Ramos (cell line): ENCODE data around the gene TBC1D14.

Source experiments
- in situ Hi-C: fragments of 300-500 bp; cut with MboI; formaldehyde crosslinking; loops from one replicate; pipeline ENCODE4 v1.14.3; 2022; ENCODE audit warnings: low sequenced_read_pairs; ENCODE audit not compliant: unreplicated experiment

TBC1D14 gene

DNA sequence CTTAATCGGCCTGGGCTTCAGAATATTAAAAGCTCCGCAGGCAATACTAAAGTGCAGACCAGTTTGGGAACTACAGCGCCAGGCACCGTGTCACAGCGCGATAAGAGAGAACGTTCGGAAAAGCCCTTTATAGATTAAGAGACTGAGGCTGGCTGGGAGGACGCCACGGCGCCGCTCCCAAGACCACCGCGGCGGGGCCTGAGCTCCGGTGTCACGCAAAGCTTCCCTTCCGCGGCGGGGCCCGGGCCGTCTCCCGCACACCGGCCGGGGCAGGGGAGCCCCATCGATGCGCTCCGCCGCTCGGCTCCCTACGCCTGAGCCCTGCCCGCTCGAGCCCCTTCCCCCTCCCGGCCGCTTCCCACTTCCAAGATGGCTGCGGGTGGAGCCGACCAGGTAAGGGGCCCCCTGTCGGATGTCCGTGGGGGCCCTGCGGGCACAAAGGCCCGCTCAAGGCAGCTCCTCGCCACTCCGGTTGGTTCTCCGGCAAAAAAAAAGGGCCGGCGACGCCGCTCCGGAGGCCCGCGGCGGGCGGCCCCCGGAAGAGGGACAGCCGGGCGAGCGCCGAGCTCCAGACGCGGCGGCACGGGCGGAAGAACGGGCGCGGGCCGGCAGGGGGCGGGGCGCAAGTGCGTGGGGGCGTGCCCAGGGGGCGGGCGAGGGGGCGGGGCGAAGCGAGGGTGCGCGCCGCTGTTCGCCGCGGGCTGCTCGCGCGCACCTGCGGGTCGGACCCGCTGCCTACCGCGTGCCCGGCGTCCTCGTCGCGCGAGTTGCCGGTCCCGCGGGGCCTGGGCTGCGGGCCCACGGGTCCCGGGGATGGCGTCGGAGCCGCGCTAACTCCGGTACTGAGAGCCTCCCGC lies at the start of gene TBC1D14:
Gene TBC1D14 (plus strand): TSS at position 714 of the 857 bp plus-strand sequence. CDS start 13,564 bp downstream, outside the sequence.
- in situ Hi-C loops: no loop called here

DNA sequence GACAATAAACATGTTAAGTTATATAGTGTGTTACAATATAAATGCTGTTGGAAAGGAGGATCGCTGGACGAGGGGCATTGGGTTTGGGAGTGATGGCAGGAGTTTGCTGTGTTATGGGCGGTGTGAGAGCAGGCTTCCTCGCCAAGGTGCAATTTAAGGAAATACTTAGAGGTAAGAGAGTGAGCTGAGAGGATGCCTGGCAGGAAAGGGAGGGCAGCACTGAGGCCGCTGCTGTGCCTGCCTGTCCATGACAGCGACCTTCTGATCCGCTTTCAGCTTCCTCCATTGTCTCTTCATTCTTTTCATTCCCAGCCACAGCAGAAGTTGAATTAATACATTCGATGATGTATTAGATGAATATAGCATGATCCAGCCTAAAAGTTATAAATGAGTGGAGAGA lies 41.2 kb upstream of the TBC1D14 start:
- in situ Hi-C loops: no loop called here

DNA sequence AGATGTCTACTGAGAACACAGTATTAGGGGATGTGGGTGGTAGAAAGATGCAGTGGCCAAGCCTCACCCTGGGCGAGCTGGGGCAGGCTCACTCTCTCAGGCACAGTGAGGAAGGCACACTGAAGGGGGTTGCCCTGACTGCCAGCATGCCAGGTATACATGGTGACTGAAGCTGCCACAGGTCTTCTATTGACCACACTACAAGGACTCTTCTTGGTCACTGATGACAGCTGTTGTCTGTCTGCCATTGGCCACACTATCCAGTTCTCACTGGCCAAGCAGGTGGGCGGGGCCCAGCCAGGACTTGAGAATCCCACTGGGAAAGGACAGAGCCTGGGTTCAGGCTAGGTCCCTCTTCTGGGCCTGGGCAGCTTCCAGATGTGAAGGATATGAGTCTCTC lies 39.7 kb upstream of the TBC1D14 start:
- in situ Hi-C loops: no loop called here

GRCh38 chr4:6873291-6873690 lies 36.3 kb upstream of the TBC1D14 start:
- in situ Hi-C loops: no loop called here

- in situ Hi-C loops: no loop called here
These were observed 35.7 kb upstream of the TBC1D14 start for GRCh38 chr4:6873792-6874461.

- in situ Hi-C loops: loop anchor here (5.0 kb wide), 1 partner anchor 153 kb away; no protein-coding TSS in a partner anchor
These were observed 34.6 kb upstream of the TBC1D14 start for GRCh38 chr4:6874981-6875380.

DNA sequence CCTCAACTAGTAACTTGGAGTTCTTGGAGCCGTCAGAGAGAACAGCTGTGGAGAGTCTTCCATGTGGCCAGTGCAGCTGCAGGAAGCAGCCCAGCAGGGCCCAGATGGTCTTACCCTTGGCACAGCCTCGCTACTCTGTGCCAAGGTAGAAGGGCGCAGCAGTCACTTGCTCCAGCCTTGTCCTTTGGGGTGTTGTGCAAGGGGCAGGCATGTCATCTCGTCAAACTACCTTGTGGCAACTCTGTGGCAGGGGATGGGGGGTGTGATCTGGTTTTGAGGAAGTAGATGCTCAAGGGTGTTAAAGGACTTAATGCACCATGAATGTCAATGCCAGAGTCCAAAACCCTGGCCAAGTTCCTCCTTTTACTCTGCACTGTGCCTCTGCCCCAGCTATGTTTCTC lies 34.2 kb upstream of the TBC1D14 start:
- in situ Hi-C loops: loop anchor here (5.0 kb wide), 1 partner anchor 153 kb away; no protein-coding TSS in a partner anchor

DNA sequence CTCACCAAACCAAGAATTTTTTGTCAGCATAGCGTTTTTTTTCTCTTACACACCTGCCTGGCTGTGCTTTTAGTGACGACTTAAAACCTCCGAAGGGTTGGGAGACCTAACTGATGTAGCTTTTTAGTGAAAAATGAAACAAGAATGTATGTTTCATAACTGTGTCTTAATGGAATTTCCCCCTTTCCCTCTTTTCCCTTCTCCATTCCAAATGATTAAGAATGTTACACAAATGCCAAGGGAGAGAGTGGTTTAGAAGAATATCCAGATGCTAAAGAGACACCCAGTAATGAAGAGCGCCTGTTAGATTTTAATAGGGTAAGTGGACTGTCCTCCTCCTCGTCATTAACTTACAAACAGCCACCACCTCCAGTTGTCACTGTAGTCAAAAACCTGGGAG lies 33.2 kb upstream of the TBC1D14 start:
- in situ Hi-C loops: loop anchor here (5.0 kb wide), 1 partner anchor 154 kb away; no protein-coding TSS in a partner anchor

DNA sequence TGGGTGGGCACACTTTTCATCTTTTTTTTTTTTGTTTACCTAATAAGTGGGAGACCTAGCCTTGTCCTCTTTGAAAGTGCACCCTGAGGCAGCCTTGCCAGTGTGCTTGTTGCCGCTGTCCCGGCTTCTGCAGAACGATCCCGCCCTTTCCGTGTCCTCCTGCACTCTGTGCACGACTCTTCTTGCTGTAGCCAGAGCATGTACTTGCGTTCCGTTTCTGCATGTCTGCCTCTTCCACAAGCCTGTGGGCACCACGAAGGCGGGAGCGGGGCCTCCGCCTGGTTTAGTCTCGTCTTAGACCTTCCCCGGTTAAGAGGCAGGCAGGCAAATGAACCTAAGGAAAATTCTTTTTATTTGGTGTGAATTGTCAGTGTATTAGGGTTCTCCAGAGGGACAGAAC lies 32.6 kb upstream of the TBC1D14 start:
- in situ Hi-C loops: loop anchor here (5.0 kb wide), 1 partner anchor 155 kb away; no protein-coding TSS in a partner anchor

- in situ Hi-C loops: loop anchor here (5.0 kb wide), 1 partner anchor 156 kb away; no protein-coding TSS in a partner anchor
These were observed 31.1 kb upstream of the TBC1D14 start for GRCh38 chr4:6878451-6879059.

DNA sequence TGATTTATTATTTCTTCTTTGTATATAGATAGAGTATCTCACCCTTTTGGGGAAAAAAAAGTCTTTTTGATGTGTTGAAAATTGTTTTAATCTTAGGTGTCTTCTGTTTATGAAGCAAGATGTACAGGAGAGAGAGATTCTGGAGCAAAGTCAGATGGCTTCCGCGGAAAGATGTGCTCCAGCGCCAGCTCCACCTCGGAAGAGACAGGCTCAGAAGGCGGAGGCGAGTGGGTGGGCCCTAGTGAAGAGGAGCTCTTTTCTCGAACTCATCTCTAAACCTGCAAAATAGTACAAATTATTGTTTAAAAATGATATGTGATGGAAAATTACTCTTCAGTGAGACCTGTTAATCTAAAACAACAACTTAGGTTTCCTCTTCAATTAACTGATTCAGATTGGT lies 28.9 kb upstream of the TBC1D14 start:
- in situ Hi-C loops: no loop called here

DNA sequence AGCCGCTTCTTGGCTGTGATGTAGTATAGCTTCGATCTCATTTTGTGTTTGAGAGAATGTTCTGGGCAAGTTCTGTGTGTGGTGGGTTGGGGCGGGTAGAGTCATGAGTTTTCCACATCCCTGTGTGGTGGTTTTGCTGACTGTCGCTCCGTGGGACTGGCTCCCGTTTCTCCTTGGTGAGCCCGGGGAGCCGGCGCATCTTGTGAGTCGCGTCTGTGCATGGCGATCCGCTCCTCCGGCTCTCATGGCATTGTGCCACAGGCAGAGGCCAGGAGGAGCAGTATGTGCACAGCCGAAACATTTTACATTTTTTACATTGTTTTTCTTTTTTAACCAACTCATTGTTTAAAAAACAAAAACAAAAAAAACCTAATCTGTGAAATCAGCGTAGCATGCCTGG lies 27.7 kb upstream of the TBC1D14 start:
- in situ Hi-C loops: no loop called here

GRCh38 chr4:6884341-6884870 lies 25.2 kb upstream of the TBC1D14 start:
- in situ Hi-C loops: no loop called here

DNA sequence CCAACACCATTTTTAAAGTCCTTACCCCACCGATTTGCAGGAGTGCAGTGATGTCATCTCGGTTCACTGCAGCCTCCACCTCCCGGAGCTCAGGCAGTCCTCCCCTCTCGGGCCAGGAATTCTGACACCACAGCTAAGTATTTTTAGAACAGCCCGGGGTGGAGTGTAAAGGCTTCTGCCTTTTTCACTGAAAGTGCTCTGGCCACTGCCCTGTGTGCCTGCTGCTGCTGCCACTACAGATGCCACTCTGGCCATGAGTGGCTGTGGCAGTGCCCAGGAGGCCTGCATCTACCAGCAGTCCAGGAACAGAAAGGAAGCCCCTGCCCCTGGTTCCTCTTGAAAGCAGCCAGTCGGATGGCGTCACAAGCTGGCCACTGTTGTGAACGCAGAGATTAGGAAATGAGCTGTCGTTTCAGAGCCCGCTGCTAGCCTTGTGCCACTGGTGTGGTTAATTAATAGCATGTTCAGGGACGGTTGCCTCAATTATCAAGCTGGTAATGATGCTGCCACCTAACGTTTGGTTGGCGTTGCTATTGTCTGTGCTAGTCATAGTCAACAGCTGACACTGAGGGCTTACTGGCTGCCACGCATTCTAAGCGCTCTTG lies 23.6 kb upstream of the TBC1D14 start:
- in situ Hi-C loops: no loop called here

DNA sequence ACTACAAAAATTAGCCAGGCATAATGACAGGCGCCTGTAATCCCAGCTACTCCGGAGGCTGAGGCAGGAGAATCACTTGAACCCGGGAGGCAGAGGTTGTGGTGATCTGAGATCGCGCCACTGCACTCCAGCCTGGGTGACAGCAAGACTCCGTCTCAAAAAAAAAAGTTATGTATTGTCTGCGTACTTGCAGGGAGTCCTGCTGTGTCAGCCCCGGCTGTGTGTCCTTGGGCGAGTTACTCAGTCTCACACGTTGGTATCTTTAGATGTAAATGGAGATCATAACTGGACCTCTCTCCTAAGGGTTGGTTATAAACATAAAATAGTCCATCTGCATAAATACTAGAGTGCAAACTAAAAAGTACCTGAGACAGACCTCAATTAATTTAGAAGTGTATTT lies 22.7 kb upstream of the TBC1D14 start:
- in situ Hi-C loops: no loop called here

- in situ Hi-C loops: no loop called here
These were observed 21.8 kb upstream of the TBC1D14 start for GRCh38 chr4:6887591-6888371.

- in situ Hi-C loops: no loop called here
These were observed 21.0 kb upstream of the TBC1D14 start for GRCh38 chr4:6888506-6889071.

DNA sequence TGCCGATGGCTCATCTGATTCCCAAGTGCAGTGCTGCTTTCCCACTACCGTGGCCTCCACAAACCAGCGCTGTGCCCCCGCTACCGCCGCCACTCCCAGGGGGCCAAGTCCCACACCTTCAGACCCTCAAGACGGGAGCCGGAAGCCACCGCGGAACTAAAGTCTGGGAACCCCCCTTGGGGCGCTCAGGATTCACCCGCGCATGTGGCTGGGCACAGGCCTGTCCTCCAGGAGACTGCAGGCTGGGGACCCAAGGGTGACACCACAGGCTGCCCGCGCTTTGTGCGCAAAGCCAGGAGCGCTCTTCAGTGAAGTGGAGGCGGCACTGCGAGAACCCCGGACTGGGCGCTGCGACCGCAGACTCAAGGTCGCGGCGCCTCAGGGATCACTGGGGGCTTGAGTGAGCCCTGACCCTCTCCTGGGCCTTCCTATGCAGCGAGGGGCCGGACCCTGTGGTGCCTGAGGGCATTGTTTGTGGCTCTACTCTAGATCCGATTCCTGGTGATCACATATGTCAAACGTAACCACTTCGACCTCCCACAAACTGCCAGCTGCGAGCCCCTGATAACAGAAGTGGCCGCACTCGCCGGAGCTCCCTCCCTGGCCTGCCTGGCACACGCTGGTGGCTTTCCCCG lies 20.4 kb upstream of the TBC1D14 start:
- in situ Hi-C loops: no loop called here
